8988T (cell line): ENCODE data around the gene RPS5.
A peak's percentile ranks its signal among the peaks of the same experiment; 100 is the strongest.
"Not testable (repeated sequence)": the region's sequence is repeated elsewhere in the genome, so short reads cannot be mapped to it uniquely, and the experiment has no call there.

Experiments used
- DNase-seq: peaks from one replicate; pipeline ENCODE4 v3.0.0; 2011

The RPS5 gene

DNA sequence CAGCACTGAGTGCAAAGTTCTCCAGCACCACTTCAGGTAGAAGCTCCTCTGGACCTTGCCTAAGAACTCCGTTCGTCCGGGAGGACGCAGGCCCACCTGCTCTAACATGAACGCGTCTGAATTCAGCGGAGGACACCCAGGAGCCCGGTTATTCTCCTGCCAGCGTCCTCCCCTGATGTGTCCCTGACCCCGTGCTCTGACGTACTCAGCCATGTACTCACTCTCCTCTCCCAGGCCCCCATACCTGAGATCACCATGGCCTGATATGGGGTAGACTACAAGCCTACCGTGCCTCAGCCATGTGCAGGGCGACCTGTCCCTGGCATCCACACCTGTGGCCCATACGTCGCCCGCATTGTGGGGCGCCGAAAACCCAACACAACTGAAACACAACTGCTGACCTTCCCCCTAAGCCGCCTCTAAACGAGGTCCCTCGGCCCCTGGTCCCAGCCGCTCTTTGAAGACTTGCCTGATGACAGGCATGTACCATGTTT, 20.6 kb downstream of the RPS5 start:
- DNase-seq, result no peak

GRCh38 chr19:58408152-58409009, 21.3 kb downstream of the RPS5 start, which contains the start of gene ZNF584:
ZNF584 (plus strand) TSS chr19:58408649; CDS start chr19:58409148, 499 bp downstream.
- DNase-seq, result peak; percentile 74

GRCh38 chr19:58409010-58409790, 22.1 kb downstream of the RPS5 start:
- DNase-seq, result no peak

DNA sequence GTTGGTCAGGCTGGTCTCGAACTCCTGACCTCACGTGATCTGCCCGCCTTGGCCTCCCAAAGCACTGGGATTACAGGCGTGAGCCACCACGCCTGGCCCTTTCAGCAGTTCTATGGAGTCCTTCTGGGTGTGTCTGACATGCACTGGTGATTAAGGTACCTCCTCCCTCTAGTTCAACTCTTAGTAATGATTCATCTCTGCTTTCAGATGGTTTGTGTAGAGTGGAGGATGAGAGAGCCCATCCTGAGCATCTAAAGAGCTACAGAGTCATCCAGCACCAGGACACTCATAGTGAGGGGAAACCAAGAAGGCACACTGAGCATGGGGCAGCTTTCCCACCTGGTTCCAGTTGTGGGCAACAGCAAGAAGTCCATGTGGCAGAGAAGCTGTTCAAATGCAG, 29.5 kb downstream of the RPS5 start:
- DNase-seq, result no peak

DNA sequence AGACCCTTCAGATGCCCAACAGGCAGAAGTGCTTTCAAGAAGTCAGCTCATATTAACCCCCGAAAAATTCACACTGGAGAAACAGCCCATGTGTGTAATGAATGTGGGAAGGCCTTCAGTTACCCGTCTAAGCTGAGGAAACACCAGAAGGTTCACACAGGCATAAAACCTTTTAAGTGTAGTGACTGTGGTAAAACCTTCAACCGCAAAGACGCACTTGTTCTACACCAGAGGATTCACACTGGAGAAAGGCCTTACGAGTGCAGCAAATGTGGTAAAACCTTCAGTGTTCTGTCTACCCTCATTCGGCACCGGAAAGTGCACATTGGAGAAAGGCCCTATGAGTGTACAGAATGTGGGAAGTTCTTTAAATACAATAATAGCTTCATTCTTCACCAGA, 30.0 kb downstream of the RPS5 start:
- no peak for DNase-seq

GRCh38 chr19:58428617-58429016, 41.5 kb downstream of the RPS5 start:
- no peak for DNase-seq

DNA sequence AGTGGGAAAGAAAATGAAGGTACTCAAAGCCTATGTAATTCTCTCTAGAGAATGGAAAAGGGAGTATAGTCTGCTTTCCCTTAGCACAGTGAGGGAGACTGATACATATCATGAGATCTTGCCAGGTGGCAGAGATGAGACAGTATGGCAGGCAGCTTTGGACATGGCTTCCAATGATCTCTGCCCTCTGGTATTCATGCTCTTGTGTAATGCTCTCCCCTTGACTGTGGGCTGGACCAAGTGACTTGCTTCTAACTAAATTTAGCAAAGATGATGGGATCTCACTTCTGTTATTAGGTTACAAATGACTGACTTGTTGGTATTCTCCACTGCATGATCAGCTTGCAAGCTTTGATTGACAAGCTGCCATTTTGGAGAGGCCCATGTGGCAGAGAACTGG, 42.7 kb downstream of the RPS5 start:
- DNase-seq, result no peak

- no peak for DNase-seq
These were observed 47.1 kb downstream of the RPS5 start for GRCh38 chr19:58434217-58434616.

GRCh38 chr19:58439576-58440554, 52.8 kb downstream of the RPS5 start, which contains the start of gene ZNF132:
ZNF132 (minus strand) TSS chr19:58440153; CDS start chr19:58439821, 332 bp downstream.
- no peak for DNase-seq

DNA sequence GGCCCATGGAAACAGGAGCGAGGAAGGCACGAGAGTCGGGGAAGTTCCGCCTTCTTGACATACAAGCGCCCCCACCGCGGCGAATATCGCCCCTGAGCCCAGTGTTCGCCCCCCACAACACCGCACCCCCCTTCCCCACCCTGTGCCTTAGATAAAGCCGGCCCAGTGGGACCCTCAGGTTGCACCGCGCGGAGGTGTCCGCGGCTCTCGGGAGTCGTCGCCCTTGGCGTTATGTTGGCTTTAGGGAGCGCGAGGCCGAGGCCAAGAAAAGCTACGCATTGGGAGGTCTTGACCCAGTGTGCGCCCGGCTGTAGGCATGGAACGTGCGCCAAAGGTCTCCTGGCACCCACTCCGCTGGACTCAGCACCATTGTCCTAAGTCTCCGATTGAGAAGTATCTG, 53.5 kb downstream of the RPS5 start:
- no peak for DNase-seq

- not testable (repeated sequence) for DNase-seq
These were observed 55.9 kb downstream of the RPS5 start for GRCh38 chr19:58442986-58443385.
